K562 (cell line): ENCODE results near the gene BRWD1. TPM values are rescaled to one million over a fixed set of nuclear protein-coding genes. Genes with fewer than 3 reads are reported as not detected.
A peak's percentile ranks its signal among the peaks of the same experiment; 100 is the strongest.

ENCODE experiments used
- ASH1L ChIP-seq: fragments of 450-650 bp; IDR thresholded peaks from 2 replicates; pipeline ENCODE4 v1.6.1; 2018; ENCODE audit warnings: borderline replicate concordance, mild to moderate bottlenecking, low read depth; ENCODE audit not compliant: partially characterized antibody
- ATF7 ChIP-seq: fragments of 450-650 bp; IDR thresholded peaks from 2 replicates; pipeline ENCODE4 v1.7.1; 2014; ENCODE audit warnings: mild to moderate bottlenecking, moderate library complexity
- CBX2 ChIP-seq: fragments of 200-600 bp; sonication (generic); IDR thresholded peaks from one replicate; pipeline ENCODE4 v1.6.1; 2012; ENCODE audit warnings: mild to moderate bottlenecking, low read length, inconsistent platforms; ENCODE audit not compliant: insufficient read depth, poor library complexity, severe bottlenecking
- CHD2 ChIP-seq: IDR thresholded peaks from 2 replicates; pipeline ENCODE4 v1.6.1; 2011; ENCODE audit warnings: low read depth, low read length
- CSDE1 ChIP-seq, 2 experiments: fragments of 450-650 bp; IDR thresholded peaks; 2 replicates each; pipeline ENCODE4 v1.6.1; 2016; ENCODE audit warnings: mild to moderate bottlenecking in 1 of 2
- EP300 ChIP-seq: IDR thresholded peaks from 2 replicates; pipeline ENCODE4 v1.6.1; 2012; ENCODE audit warnings: low read length, improper control_type of control experiment
- FOS ChIP-seq: IDR thresholded peaks from 3 replicates; pipeline ENCODE4 v1.6.1; 2011; ENCODE audit not compliant: insufficient read length; ENCODE audit errors: extremely low read depth
- FOXK2 ChIP-seq, 2 experiments: fragments of 450-650 bp; IDR thresholded peaks in 1 of 2; conservative IDR thresholded peaks in 1 of 2; 2 replicates each; pipeline ENCODE4 v1.6.1; 2016; ENCODE audit warnings: low read depth in 2 of 2, mild to moderate bottlenecking in 1 of 2
- FOXM1 ChIP-seq, 2 experiments: fragments of 450-650 bp in 1 of 2; sonication (generic) in 1 of 2; formaldehyde crosslinking in 1 of 2; IDR thresholded peaks; 2 replicates each; pipeline versions ENCODE4 v1.6.1 to v1.9.0; 2017 to 2022; ENCODE audit warnings: low read depth in 2 of 2, mild to moderate bottlenecking in 2 of 2, missing genetic modification reagents in 1 of 2, moderate library complexity in 1 of 2
- MAZ ChIP-seq, 2 experiments: fragments of 450-650 bp in 1 of 2; sonication (generic) in 1 of 2; formaldehyde crosslinking; IDR thresholded peaks in 1 of 2; conservative IDR thresholded peaks in 1 of 2; 2 replicates each; pipeline versions ENCODE4 v1.4.0 to v1.5.0; 2020; ENCODE audit warnings: mild to moderate bottlenecking in 1 of 2, missing genetic modification reagents in 1 of 2
- MIER1 ChIP-seq: fragments of 450-650 bp; IDR thresholded peaks from 2 replicates; pipeline ENCODE4 v1.6.1; 2016; ENCODE audit warnings: antibody characterized with exemption, mild to moderate bottlenecking, low read depth
- NEUROD1 ChIP-seq: fragments of 150-350 bp; IDR thresholded peaks from 2 replicates; pipeline ENCODE4 v1.6.1; 2014; ENCODE audit warnings: borderline replicate concordance, low read length, low read depth; ENCODE audit not compliant: partially characterized antibody
- NRF1 ChIP-seq, 2 experiments: fragments of 450-650 bp; IDR thresholded peaks in 1 of 2; conservative IDR thresholded peaks in 1 of 2; 2 replicates each; pipeline ENCODE4 v1.6.1; 2014; ENCODE audit warnings: mild to moderate bottlenecking in 2 of 2
- PHF21A ChIP-seq: fragments of 450-650 bp; IDR thresholded peaks from 2 replicates; pipeline ENCODE4 v1.6.1; 2017; ENCODE audit warnings: low read depth, borderline replicate concordance
- PKNOX1 ChIP-seq: fragments of 450-650 bp; IDR thresholded peaks from 2 replicates; pipeline ENCODE4 v1.6.1; 2016
- PRDM10 ChIP-seq: fragments of 450-650 bp; IDR thresholded peaks from 2 replicates; pipeline ENCODE4 v1.6.1; 2018; ENCODE audit not compliant: partially characterized antibody
- RBM25 ChIP-seq: fragments of 200-400 bp; formaldehyde crosslinking; IDR thresholded peaks from 2 replicates; pipeline ENCODE4 v1.6.1; 2018; ENCODE audit warnings: low read length, low read depth, moderate library complexity; ENCODE audit not compliant: severe bottlenecking
- RNF219 ChIP-seq: fragments of 250-450 bp; sonication (Bioruptor Pico); IDR thresholded peaks from 2 replicates; pipeline ENCODE4 v1.5.0; 2022; ENCODE audit warnings: mild to moderate bottlenecking
- THRAP3 ChIP-seq: fragments of 450-650 bp; IDR thresholded peaks from 2 replicates; pipeline ENCODE4 v1.6.1; 2016; ENCODE audit warnings: mild to moderate bottlenecking, inconsistent platforms, borderline replicate concordance
- ZNF41 ChIP-seq: fragments of 250-450 bp; sonication (Bioruptor Pico); conservative IDR thresholded peaks from 2 replicates; pipeline ENCODE4 v1.4.0; 2020; ENCODE audit warnings: mild to moderate bottlenecking
- polyA plus RNA-seq, 8 experiments: library from polyadenylated mRNA; depleted of rRNA in 4 of 8; stranded (reverse) in 5 of 8; unstranded in 3 of 8; fragments of >200 nt; fragmentation: Nextera tagmentation in 2 of 8; fragmentation: Illumina TruSeq in 1 of 8; extraction: Ambion mirVana in 2 of 8; extraction: Trizol in 1 of 8; gene quantifications; 2 replicates each; pipeline versions ENCODE4 v1.2.1 to v1.2.3, GENCODE V29; 2011 to 2014; ENCODE audit warnings: inconsistent platforms in 1 of 8, missing spikeins in 1 of 8
- total RNA-seq, 7 experiments: library from RNA; depleted of rRNA in 6 of 7; stranded (reverse); fragments of >200 nt in 6 of 7; fragmentation: Illumina TruSeq in 2 of 7; extraction: Trizol in 2 of 7; gene quantifications; 2 replicates each; pipeline versions ENCODE4 v1.2.1 to v1.2.3, GENCODE V29; 2011 to 2021; ENCODE audit warnings: low replicate concordance in 1 of 7

The BRWD1 gene
- total and polyA plus RNA-seq, 9 of the 15 experiments (the other 6 are each of a cell fraction or from before 2014, with no cell fraction given): 10.1 to 60.2 (median 34.1) TPM

- TF ChIP-seq PRDM10 (peak; percentile 97), NEUROD1 (peak; percentile 78), ZNF41 (CRISPR knock-in tag) (no peak), PKNOX1 (peak; percentile 87), CHD2 (peak; percentile 77), CBX2 (no peak), EP300 (0 out of 2 replicates have a peak, but pooled peaks have one; percentile 12), MIER1 (no peak), PHF21A (peak; percentile 57; the same call in 1 of the 2 replicates), MAZ (CRISPR knock-in tag; conservative IDR thresholded peaks at IDR 0.05 in 1 of 2, IDR thresholded peaks at IDR 0.05 in 1 of 2) (peak; percentile 88 to 98), THRAP3 (peak; percentile 84), ATF7 (0 out of 2 replicates have a peak, but pooled peaks have one; percentile 49), FOXK2 (conservative IDR thresholded peaks at IDR 0.05 in 1 of 2, IDR thresholded peaks at IDR 0.05 in 1 of 2; ENCODE audit: low read depth in 2 of 2) (0 out of 4 replicates have a peak, but pooled peaks have one; percentile 35 to 41), RBM25 (peak; percentile 90), FOXM1 (IDR thresholded peaks at IDR 0.05; ENCODE audit: low read depth) (peak; percentile 41), FOXM1 (CRISPR knock-in tag; IDR thresholded peaks at IDR 0.05; ENCODE audit: low read depth) (no peak), FOS (peak; percentile 85), CSDE1 (IDR thresholded peaks at IDR 0.05) (peak in 1 of 2 experiments; percentile 3; a peak in 1 of 4 replicates), RNF219 (CRISPR knock-in tag) (no peak), ASH1L (peak; percentile 90), NRF1 (conservative IDR thresholded peaks at IDR 0.05 in 1 of 2, IDR thresholded peaks at IDR 0.05 in 1 of 2) (peak; percentile 87 to 88)
Observed at GRCh38 chr21:39312112-39313041, 1.1 kb downstream of the BRWD1 start (continued).
